Transverse colon (tissue), 4 donors: ENCODE data around the gene RILPL2. TPM values are rescaled to one million over a fixed set of nuclear protein-coding genes. Genes with fewer than 3 reads are reported as not detected.
"Not testable (repeated sequence)": the region's sequence is repeated elsewhere in the genome, so short reads cannot be mapped to it uniquely, and the experiment has no call there.

ENCODE experiments used
- DNase-seq: peaks from one replicate; pipeline ENCODE4 v3.0.0-alpha.2; 2019
- H3K27ac ChIP-seq, 4 donors: fragments of 200-600 bp; sonication (generic); 2 replicates each; pipeline ENCODE4 v1.5.1; 2016 to 2018; ENCODE audit warnings: inconsistent platforms in 4 of 4
- H3K27me3 ChIP-seq: fragments of 200-600 bp; sonication (generic); 2 replicates; pipeline ENCODE4 v1.5.1; 2017; ENCODE audit warnings: inconsistent platforms
- H3K36me3 ChIP-seq, 4 donors: fragments of 200-600 bp; sonication (generic); 2 replicates each; pipeline ENCODE4 v1.5.1; 2017 to 2019; ENCODE audit warnings: inconsistent platforms in 4 of 4
- H3K4me1 ChIP-seq, 4 donors: fragments of 200-600 bp; sonication (generic); 2 replicates each; pipeline ENCODE4 v1.5.1; 2017 to 2020; ENCODE audit warnings: inconsistent platforms in 4 of 4
- H3K4me3 ChIP-seq, 4 donors: fragments of 200-600 bp; sonication (generic); 1 replicate in 1 of 4; 2 replicates in 3 of 4; pipeline versions ENCODE4 v1.5.1 to v1.6.1; 2017 to 2019; ENCODE audit warnings: inconsistent platforms in 4 of 4
- H3K9me3 ChIP-seq, 2 donors: fragments of 200-600 bp; sonication (generic); 2 replicates each; pipeline ENCODE4 v1.5.1; 2017 to 2019; ENCODE audit warnings: inconsistent platforms in 2 of 2
- EP300 ChIP-seq: sonication (generic); formaldehyde crosslinking; IDR thresholded peaks from one replicate; pipeline ENCODE4 v1.6.1; 2017; ENCODE audit warnings: antibody characterized with exemption, low read depth
- POLR2A ChIP-seq: fragments of 450-650 bp; IDR thresholded peaks from one replicate; pipeline ENCODE4 v1.6.1; 2016; ENCODE audit warnings: antibody characterized with exemption, mild to moderate bottlenecking, moderate library complexity
- POLR2AphosphoS5 ChIP-seq, 3 donors: sonication (generic); formaldehyde crosslinking; IDR thresholded peaks; one replicate each; pipeline ENCODE4 v1.6.1; 2016; ENCODE audit warnings: antibody characterized with exemption in 3 of 3
- WGBS, 2 donors: methylation state at CpG; one replicate each; pipeline ENCODE4 v1.1.5; 2018; ENCODE audit warnings: low coverage in 1 of 2; 5-methylcytosine and 5-hydroxymethylcytosine counted together
- in situ Hi-C, 4 donors: fragments of 200-750 bp; cut with MboI; loops; one replicate each; pipeline versions ENCODE4 v1.15.0 to v1.15.1; 2017; ENCODE audit warnings: low sequenced_read_pairs in 3 of 4, low pct_ligation_motif_present in 1 of 4, low pct_unique_long_range_greater_than_20kb in 1 of 4
- intact Hi-C: fragments of 100-400 bp; cut with DNase I; formaldehyde crosslinking; loops from one replicate; pipeline ENCODE4 v1.15.1; 2023; ENCODE audit warnings: low total_unique reads
- total RNA-seq, 4 donors: library from RNA; depleted of rRNA; stranded (reverse); fragments of >200 nt; gene quantifications; one replicate each; pipeline ENCODE4 v1.1.0, GENCODE V29; 2016
- TF ChIP-seq, protein P1 (sequence below), 5 experiments: fragments of 200-600 bp in 3 of 5; fragments of 450-650 bp in 2 of 5; sonication (generic) in 3 of 5; IDR thresholded peaks; 1 replicate in 2 of 5; 2 replicates in 3 of 5; pipeline ENCODE4 v1.5.1; 2016 to 2017; ENCODE audit warnings: antibody characterized with exemption in 5 of 5, inconsistent platforms in 3 of 5, mild to moderate bottlenecking in 2 of 5, moderate library complexity in 1 of 5

The RILPL2 gene
- total RNA-seq, 4 donors from 2014 or later = 0.60 to 2.7 (median 1.4) TPM

DNA sequence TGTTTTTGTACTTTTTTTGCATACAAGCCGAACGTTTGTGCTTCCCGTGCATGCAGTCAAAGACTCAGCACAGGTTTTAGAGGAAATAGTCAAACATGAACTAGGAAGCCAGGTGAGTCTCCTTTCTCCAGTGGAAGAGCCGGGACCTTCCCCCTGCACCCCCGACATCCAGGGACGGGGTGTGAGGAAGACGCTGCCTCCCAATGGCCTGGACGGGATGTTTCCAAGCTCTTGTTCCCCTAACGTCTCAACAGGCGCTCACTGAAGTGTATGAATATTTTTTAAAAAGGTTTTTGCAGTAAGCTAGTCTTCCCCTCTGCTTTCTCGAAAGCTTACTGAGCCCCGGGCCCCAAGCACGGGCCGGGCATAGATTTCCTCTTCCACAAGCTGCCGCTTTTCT is 28.6 kb downstream of the RILPL2 start:
- H3K4me3 ChIP-seq, in situ Hi-C loops, H3K27me3 ChIP-seq, H3K27ac ChIP-seq, DNase-seq, intact Hi-C loops, H3K9me3 ChIP-seq, H3K4me1 ChIP-seq: not testable (repeated sequence)
- WGBS, 2 donors = 77% methylated on average over 15 of the region's 15 CpGs; no CpG with 5 or more reads in 1 of the 2 donors
- peaks cover 0 to 44% (median 20%) of the 10 kb centered on the region in 4 donors for H3K36me3 ChIP-seq

DNA sequence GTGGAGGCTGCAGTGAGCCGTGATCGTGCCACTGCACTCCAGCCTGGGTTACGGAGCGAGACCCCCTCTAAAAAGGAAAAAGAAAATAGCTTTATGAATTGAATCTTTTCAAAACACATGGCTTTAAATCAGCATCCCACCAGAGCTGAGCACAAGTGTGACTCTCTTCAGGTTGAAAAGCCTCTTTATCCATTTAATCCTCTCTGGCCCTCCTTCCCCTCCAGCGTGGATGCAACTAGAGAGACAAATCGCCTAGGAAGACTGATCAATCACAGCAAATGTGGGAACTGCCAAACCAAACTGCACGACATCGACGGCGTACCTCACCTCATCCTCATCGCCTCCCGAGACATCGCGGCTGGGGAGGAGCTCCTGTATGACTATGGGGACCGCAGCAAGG is 29.2 kb downstream of the RILPL2 start:
- 98% methylated on average over 15 of the region's 15 CpGs; no CpG with 5 or more reads in 1 of the 2 donors for WGBS, 2 donors
- in situ Hi-C loops, intact Hi-C loops, H3K27ac ChIP-seq, H3K27me3 ChIP-seq, H3K9me3 ChIP-seq, H3K4me1 ChIP-seq, H3K4me3 ChIP-seq, DNase-seq: not testable (repeated sequence)
- H3K36me3 ChIP-seq = peaks cover 0 to 46% (median 20%) of the 10 kb centered on the region in 4 donors

DNA sequence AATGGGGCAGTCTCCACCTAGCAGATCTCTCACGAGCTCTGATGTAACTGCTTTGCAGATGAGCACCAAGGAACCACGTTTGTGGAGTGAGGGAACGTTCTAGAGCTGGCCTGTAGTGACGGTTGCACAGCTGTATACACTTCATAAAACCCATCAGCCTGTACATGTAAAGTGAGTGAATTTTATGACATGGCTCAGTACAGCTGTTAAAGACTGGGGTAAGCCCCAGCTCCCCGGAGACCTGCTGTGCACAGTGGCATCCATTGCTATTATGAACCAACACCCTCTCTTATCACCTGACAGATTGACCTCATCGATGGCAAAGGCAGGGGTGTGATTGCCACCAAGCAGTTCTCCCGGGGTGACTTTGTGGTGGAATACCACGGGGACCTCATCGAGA is 31.9 kb downstream of the RILPL2 start:
- H3K27me3 ChIP-seq = no peaks in the 10 kb centered on the region
- H3K4me3 ChIP-seq = no peak overlapping the region
- H3K4me1 ChIP-seq = peaks cover 0 to under 1% (median 0%) of the 10 kb centered on the region in 4 donors
- no peak for DNase-seq
- H3K27ac ChIP-seq = no peak overlapping the region
- 85 to 100% methylated on average over 2 to 9 of the region's 9 CpGs for WGBS, 2 donors
- H3K9me3 ChIP-seq = no peaks in the 10 kb centered on the region
- peaks cover 0 to 46% (median 20%) of the 10 kb centered on the region in 4 donors for H3K36me3 ChIP-seq
- TF ChIP-seq EP300 (no peak), POLR2A (no peak), POLR2AphosphoS5 (IDR thresholded peaks at IDR 0.05) (no peak)
- TF ChIP-seq, protein P1, sequence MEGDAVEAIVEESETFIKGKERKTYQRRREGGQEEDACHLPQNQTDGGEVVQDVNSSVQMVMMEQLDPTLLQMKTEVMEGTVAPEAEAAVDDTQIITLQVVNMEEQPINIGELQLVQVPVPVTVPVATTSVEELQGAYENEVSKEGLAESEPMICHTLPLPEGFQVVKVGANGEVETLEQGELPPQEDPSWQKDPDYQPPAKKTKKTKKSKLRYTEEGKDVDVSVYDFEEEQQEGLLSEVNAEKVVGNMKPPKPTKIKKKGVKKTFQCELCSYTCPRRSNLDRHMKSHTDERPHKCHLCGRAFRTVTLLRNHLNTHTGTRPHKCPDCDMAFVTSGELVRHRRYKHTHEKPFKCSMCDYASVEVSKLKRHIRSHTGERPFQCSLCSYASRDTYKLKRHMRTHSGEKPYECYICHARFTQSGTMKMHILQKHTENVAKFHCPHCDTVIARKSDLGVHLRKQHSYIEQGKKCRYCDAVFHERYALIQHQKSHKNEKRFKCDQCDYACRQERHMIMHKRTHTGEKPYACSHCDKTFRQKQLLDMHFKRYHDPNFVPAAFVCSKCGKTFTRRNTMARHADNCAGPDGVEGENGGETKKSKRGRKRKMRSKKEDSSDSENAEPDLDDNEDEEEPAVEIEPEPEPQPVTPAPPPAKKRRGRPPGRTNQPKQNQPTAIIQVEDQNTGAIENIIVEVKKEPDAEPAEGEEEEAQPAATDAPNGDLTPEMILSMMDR (IDR thresholded peaks at IDR 0.05) = no peak
- in situ Hi-C loops (no loop called here), intact Hi-C loops (no loop called here)

DNA sequence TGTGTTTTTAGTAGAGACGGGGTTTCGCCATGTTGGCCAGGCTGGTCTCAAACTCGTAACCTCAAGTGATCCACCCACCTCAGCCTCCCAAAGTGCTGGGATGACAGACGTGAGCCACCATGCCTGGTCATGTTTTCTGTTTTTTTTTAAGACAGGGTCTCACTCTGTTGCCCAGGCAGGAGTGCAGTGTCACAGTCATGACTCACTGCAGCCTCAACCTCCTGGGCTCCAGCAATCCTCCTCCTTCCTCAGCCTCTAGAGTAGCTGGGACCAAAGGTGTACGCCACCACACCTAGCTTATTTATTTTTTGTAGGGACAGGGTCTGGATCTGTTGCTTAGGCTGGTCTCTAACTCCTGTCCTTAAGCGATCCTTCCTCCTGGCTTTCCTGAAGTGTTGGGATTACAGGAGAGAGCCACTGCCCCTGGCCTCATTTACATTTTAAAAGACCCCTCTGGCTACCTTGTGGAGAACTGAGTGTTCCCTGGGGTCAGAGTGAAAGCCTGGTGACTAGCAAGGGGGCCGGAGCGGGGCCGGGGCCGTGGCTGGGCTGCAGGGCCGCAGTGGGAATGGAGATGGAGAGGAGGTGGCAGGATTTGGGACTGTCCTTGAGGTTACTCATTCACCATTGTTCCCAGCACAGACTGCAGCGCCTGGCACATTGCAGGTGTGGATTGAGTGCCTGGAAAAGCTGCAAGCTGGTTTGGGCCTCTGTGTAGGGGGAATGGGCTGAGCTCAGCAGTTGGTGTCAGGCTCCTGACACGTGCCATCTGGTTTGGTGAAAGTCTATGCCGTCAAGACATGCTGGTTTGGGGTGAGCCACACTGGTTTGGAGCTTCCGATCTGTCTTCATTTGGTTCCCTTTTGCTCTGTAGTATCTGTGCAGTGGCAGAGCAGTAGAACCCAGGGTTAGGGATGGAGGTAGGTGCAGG is 34.5 kb downstream of the RILPL2 start:
- 84% methylated on average over 15 of the region's 15 CpGs; no CpG with 5 or more reads in 1 of the 2 donors for WGBS, 2 donors
- peaks cover 0 to 24% (median 18%) of the 10 kb centered on the region in 4 donors for H3K4me1 ChIP-seq
- no peaks in the 10 kb centered on the region for H3K27me3 ChIP-seq
- DNase-seq = no peak
- in situ Hi-C loops (no loop called here), intact Hi-C loops (no loop called here)
- H3K4me3 ChIP-seq = no peak overlapping the region
- no peaks in the 10 kb centered on the region for H3K9me3 ChIP-seq
- no peak for TF ChIP-seq POLR2AphosphoS5 (IDR thresholded peaks at IDR 0.05)
- no peak for TF ChIP-seq EP300
- TF ChIP-seq, protein P1 (IDR thresholded peaks at IDR 0.05) = no peak
- TF ChIP-seq POLR2A = no peak
- peaks cover 0 to 48% (median 18%) of the 10 kb centered on the region in 4 donors for H3K36me3 ChIP-seq
- no peak overlapping the region for H3K27ac ChIP-seq

DNA sequence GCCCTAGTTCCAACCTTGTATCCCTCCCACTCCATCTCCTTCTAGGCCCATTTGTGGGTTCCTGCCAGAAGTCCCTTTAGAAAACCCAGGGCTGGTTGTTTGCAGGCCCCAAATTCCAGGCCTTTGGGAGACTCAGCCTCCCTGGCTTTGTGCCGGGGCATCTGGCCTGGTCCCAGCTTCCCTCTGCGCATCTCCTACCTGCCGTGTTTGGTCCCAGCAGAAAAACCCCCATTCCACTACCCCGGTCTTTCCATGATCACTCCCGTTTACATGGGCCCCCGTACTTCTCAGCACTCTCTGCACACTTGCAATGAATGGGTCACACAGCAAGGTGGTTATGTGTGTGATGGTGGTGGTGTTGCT is 37.2 kb downstream of the RILPL2 start:
- no peak overlapping the region for H3K4me3 ChIP-seq
- intact Hi-C loops (no loop called here), in situ Hi-C loops (no loop called here)
- H3K4me1 ChIP-seq = peaks cover 0 to 31% (median 18%) of the 10 kb centered on the region in 4 donors
- DNase-seq = no peak
- H3K27ac ChIP-seq = peak overlapping the region; percentile 51 to 80 (median 78)
- peaks cover 0 to 43% (median 15%) of the 10 kb centered on the region in 4 donors for H3K36me3 ChIP-seq
- TF ChIP-seq, protein P1 (IDR thresholded peaks at IDR 0.05) = no peak
- no peak for TF ChIP-seq POLR2AphosphoS5 (IDR thresholded peaks at IDR 0.05)
- TF ChIP-seq POLR2A = no peak
- TF ChIP-seq EP300 = no peak
- H3K9me3 ChIP-seq = no peaks in the 10 kb centered on the region
- H3K27me3 ChIP-seq = no peaks in the 10 kb centered on the region
- 75 to 90% methylated on average over 2 to 6 of the region's 6 CpGs for WGBS, 2 donors
